ENCODE data around the gene NID2.

The NID2 gene

DNA sequence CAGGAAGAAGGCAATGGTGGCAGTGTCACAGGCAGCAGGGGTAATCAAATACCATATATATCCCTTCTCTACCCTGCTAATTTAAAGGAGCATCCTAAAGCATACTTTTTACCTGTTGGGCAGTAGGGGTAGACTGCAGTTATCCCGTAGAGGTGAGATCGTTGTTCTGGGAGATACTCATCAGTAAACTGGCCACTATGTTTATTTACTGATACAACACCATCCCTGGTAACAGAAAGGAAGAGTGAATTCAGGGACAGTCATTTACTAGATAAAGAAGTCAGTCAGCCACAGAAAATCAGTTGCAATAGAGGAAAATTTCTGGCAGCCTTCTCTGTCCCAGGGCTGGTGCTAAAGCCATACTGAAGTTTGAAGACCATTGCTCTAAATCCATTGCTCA is 63.2 kb downstream of the NID2 start:
- H3K36me3 ChIP-seq (ENCODE audit: insufficient read depth, low read depth, low read length) = peaks cover 100% of the 10 kb centered on the region
- no peaks in the 10 kb centered on the region for H3K9me3 ChIP-seq (ENCODE audit: insufficient read depth, low read depth, low read length)
- no peaks in the 10 kb centered on the region for H3K27me3 ChIP-seq (ENCODE audit: insufficient read depth, low read length)
- H3K4me3 ChIP-seq (ENCODE audit: low read length) = no peak overlapping the region
- H3K9ac ChIP-seq (ENCODE audit: low read depth, low read length) = no peak overlapping the region
- H3K27ac ChIP-seq (ENCODE audit: low read length) = no peak overlapping the region
- no peaks in the 10 kb centered on the region for H3K4me1 ChIP-seq (ENCODE audit: insufficient read depth, low read length)

DNA sequence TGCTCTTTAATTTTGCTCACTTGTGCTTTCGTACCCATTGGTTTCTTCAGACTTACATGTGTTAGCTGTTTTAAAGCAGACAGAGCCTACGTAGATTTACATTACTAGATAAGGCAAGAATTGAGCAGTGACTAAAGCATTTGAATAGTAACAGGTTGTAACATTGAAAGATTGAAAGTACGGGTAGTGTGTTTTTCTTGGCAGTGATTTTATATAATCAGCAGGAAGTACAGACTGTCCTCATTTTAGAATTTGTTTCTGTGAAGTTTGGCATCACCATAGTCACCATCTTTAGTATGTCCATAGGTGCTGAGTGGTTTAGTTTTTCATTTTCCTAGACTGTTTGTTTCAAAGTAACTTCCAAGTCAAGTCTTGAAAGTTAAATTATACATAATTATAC is 65.5 kb downstream of the NID2 start:
- H3K9me3 ChIP-seq (ENCODE audit: insufficient read depth, low read depth, low read length) = no peaks in the 10 kb centered on the region
- H3K9ac ChIP-seq (ENCODE audit: low read depth, low read length) = no peak overlapping the region
- H3K4me1 ChIP-seq (ENCODE audit: insufficient read depth, low read length) = no peaks in the 10 kb centered on the region
- H3K27ac ChIP-seq (ENCODE audit: low read length) = no peak overlapping the region
- no peak overlapping the region for H3K4me3 ChIP-seq (ENCODE audit: low read length)
- peaks cover 100% of the 10 kb centered on the region for H3K36me3 ChIP-seq (ENCODE audit: insufficient read depth, low read depth, low read length)
- no peaks in the 10 kb centered on the region for H3K27me3 ChIP-seq (ENCODE audit: insufficient read depth, low read length)

DNA sequence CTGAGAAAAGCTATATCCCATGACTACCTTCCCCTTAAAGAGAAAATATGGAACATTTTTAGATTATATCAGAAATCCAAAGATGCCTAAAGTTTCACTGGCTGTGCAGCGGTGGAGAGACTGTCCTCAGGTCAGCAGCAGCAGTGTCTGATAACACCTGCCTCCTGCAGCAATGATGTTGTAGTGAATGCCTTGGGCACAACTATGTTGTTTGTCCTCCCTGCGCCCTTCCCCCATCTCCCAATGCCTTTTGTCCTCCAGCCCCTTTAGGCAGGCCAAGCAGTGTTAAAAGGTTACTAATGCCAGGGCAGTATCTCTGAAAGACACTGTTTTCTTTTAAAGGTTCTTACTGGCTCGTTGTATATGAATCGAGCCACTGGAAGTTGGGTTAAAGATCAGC is 66.3 kb downstream of the NID2 start:
- Histone ChIP-seq H3K4me3 (ENCODE audit: low read length) (no peak overlapping the region), H3K27ac (ENCODE audit: low read length) (no peak overlapping the region), H3K36me3 (ENCODE audit: insufficient read depth, low read depth, low read length) (peaks cover 100% of the 10 kb centered on the region), H3K9me3 (ENCODE audit: insufficient read depth, low read depth, low read length) (no peaks in the 10 kb centered on the region), H3K9ac (ENCODE audit: low read depth, low read length) (no peak overlapping the region), H3K4me1 (ENCODE audit: insufficient read depth, low read length) (no peaks in the 10 kb centered on the region), H3K27me3 (ENCODE audit: insufficient read depth, low read length) (no peaks in the 10 kb centered on the region)

DNA sequence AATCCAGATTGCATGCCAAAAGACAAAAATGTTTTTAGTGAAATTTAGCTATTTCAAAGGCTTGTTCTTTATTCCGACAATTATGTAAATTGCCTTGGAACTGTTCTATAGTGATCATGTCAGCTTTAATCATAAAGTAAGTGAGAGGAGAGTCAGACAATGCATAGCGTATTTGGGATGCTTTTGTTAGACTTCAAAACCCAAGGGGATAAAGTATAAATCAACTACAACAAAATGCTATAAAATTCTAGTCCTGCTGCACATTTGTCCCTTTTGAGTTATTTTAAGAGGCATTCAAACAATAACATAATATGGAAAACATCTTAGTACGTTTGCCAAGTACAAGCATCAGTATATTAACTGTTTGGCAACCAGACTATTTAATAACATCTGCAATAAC is 68.2 kb downstream of the NID2 start:
- no peak overlapping the region for H3K9ac ChIP-seq (ENCODE audit: low read depth, low read length)
- no peaks in the 10 kb centered on the region for H3K9me3 ChIP-seq (ENCODE audit: insufficient read depth, low read depth, low read length)
- no peak overlapping the region for H3K4me3 ChIP-seq (ENCODE audit: low read length)
- peaks cover 99% of the 10 kb centered on the region for H3K36me3 ChIP-seq (ENCODE audit: insufficient read depth, low read depth, low read length)
- H3K27me3 ChIP-seq (ENCODE audit: insufficient read depth, low read length) = no peaks in the 10 kb centered on the region
- H3K4me1 ChIP-seq (ENCODE audit: insufficient read depth, low read length) = no peaks in the 10 kb centered on the region
- H3K27ac ChIP-seq (ENCODE audit: low read length) = no peak overlapping the region

DNA sequence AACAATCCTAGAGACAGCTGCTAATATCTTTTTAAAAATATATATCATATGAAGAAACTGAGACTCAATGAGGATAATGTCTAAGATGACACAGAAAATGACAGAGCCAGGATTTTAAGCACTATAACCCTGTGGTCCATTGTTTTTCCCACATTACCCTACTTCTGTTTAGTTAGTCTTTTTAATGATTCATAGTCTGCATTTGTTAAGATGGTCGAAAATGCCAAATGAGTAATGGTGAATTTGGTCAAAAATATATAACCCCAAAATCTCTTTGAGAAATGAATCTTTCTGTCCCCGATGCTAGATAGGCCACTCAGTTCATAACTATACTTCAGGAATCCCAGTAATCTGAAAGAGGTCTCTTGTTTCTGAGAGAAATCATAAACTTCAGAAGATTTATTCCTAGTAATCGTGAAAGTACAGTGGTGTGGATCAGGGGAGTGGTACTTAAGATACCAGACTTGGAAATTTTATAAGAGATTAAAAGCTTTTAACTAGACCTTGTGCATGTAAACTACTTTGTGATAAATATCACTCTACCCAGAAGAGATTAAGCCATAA is 68.8 kb downstream of the NID2 start:
- Histone ChIP-seq H3K9ac (ENCODE audit: low read depth, low read length) (no peak overlapping the region), H3K4me1 (ENCODE audit: insufficient read depth, low read length) (no peaks in the 10 kb centered on the region), H3K36me3 (ENCODE audit: insufficient read depth, low read depth, low read length) (peaks cover 99% of the 10 kb centered on the region), H3K9me3 (ENCODE audit: insufficient read depth, low read depth, low read length) (no peaks in the 10 kb centered on the region), H3K27ac (ENCODE audit: low read length) (no peak overlapping the region), H3K27me3 (ENCODE audit: insufficient read depth, low read length) (no peaks in the 10 kb centered on the region), H3K4me3 (ENCODE audit: low read length) (no peak overlapping the region)

DNA sequence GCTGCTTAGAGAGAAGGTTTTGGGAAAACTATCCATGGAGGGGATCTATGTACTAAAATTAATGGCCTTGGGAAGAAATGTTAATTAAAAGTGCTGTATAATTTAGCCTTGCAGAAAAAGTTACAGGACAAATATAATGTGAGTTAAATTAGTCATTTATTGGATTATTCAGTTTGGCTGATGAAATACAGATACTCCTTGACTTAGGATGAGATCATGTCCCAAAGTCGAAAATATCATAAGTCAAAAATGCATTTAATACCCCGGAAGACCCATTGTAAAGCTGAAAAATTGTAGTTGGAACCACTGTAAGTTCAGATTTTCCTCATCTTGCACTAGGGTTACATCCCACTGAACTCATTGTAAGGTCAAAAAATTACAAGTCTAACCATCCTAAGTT is 69.8 kb downstream of the NID2 start:
- Histone ChIP-seq H3K36me3 (ENCODE audit: insufficient read depth, low read depth, low read length) (peaks cover 99% of the 10 kb centered on the region), H3K27me3 (ENCODE audit: insufficient read depth, low read length) (no peaks in the 10 kb centered on the region), H3K9ac (ENCODE audit: low read depth, low read length) (no peak overlapping the region), H3K4me1 (ENCODE audit: insufficient read depth, low read length) (no peaks in the 10 kb centered on the region), H3K27ac (ENCODE audit: low read length) (no peak overlapping the region), H3K9me3 (ENCODE audit: insufficient read depth, low read depth, low read length) (no peaks in the 10 kb centered on the region), H3K4me3 (ENCODE audit: low read length) (no peak overlapping the region)

DNA sequence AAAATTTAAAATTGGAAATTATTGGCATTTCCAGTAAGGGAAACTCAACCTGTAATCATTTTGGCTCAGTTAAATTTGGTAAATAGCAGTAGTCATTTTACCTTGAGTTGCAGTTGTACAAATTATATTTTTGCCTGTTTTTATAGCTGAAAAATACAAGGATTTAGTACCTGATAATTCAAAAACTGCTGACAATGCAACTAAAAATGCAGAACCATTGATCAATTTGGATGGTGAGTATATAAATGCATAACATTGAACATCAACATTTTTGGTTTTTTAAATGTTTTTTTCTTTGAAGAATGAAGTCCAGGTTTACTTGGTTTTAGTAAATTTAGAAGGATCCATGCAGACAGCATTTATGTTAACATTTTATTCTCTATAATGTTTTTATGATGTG is 70.5 kb downstream of the NID2 start:
- Histone ChIP-seq H3K27ac (ENCODE audit: low read length) (no peak overlapping the region), H3K4me1 (ENCODE audit: insufficient read depth, low read length) (no peaks in the 10 kb centered on the region), H3K4me3 (ENCODE audit: low read length) (no peak overlapping the region), H3K27me3 (ENCODE audit: insufficient read depth, low read length) (no peaks in the 10 kb centered on the region), H3K36me3 (ENCODE audit: insufficient read depth, low read depth, low read length) (peaks cover 99% of the 10 kb centered on the region), H3K9me3 (ENCODE audit: insufficient read depth, low read depth, low read length) (no peaks in the 10 kb centered on the region), H3K9ac (ENCODE audit: low read depth, low read length) (no peak overlapping the region)

DNA sequence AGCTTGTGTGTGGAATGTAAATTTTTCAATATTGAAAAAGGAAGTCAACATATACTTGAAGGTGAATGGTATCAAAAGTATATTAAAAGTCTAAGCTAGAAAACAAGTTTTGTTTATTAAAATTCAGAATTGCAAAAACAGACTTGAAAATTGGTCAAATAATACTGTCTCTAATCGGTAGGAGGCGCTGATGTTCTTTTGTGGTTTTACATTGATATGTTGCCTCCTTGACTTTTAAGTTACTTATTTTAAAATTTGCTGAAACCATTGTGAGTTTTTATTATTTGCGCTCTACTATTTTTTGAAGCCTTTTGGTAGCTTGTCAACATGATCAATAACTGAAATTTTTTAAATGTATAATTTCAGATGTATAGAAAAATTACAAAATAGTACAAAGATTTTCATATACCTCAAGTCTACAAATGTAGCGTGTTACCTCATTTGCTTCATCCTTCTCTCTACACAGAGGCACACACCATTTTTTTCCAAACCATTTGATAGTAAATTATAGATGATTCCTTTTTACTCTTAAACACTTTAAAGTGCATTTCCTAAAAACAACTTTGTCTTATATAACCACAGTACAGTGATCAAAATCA is 72.6 kb downstream of the NID2 start:
- Histone ChIP-seq H3K27me3 (ENCODE audit: insufficient read depth, low read length) (no peaks in the 10 kb centered on the region), H3K4me3 (ENCODE audit: low read length) (no peak overlapping the region), H3K4me1 (ENCODE audit: insufficient read depth, low read length) (no peaks in the 10 kb centered on the region), H3K9ac (ENCODE audit: low read depth, low read length) (no peak overlapping the region), H3K27ac (ENCODE audit: low read length) (no peak overlapping the region), H3K36me3 (ENCODE audit: insufficient read depth, low read depth, low read length) (peaks cover 99% of the 10 kb centered on the region), H3K9me3 (ENCODE audit: insufficient read depth, low read depth, low read length) (no peaks in the 10 kb centered on the region)

DNA sequence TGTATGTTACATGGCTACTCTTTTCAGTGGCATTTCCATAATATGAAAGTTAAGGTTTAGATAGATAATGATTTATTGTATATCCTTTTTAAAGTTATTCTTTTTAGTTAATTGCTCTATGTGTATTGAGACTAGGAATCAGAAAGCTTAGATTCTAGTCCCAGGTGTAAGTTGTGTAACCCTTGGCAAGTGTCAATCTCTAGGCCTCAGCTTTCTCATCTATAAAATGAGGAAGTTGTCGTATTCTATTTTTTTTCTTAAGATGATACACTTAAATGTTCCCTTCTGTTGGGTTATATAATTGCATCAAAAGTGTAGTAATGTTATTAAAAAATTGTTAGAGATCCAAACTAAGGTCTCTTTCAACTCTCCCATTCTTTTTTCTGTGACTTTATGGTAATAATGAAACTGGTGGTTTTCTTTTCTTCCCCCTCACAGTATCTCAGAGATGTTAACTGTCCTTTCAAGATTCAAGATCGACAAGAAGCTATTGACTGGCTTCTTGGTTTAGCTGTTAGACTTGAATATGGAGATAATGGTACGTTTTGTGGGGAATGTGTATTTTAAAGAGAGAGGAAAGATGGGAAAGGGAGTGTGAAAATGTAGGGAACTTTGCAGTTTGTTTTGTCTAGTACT is 75.5 kb downstream of the NID2 start:
- Histone ChIP-seq H3K4me3 (ENCODE audit: low read length) (no peak overlapping the region), H3K27ac (ENCODE audit: low read length) (no peak overlapping the region), H3K9ac (ENCODE audit: low read depth, low read length) (no peak overlapping the region), H3K9me3 (ENCODE audit: insufficient read depth, low read depth, low read length) (no peaks in the 10 kb centered on the region), H3K4me1 (ENCODE audit: insufficient read depth, low read length) (peaks cover 6% of the 10 kb centered on the region; the same call in 1 of the 2 replicates), H3K27me3 (ENCODE audit: insufficient read depth, low read length) (no peaks in the 10 kb centered on the region), H3K36me3 (ENCODE audit: insufficient read depth, low read depth, low read length) (peaks cover 79% of the 10 kb centered on the region)

DNA sequence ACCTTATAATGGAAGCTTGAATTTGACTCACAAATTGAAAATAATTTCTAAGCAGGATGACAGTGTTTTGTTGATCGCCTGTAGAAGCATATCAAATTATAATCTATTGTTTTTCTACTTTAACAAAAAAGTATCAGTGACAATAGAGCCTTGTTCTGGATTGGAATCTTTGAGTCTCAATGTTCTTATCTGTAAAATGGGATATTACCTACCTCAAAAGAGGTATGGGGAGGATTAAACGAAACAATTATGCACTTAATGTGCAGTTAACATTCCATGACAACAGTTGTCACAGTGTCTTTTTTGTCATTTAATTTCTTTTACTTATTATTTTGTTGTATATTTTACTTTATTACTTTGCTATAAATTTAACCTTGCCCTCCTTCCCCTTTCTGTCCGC is 78.4 kb downstream of the NID2 start:
- Histone ChIP-seq H3K9me3 (ENCODE audit: insufficient read depth, low read depth, low read length) (no peaks in the 10 kb centered on the region), H3K4me3 (ENCODE audit: low read length) (peak overlapping the region; percentile 100), H3K27me3 (ENCODE audit: insufficient read depth, low read length) (no peaks in the 10 kb centered on the region), H3K4me1 (ENCODE audit: insufficient read depth, low read length) (peaks cover 6% of the 10 kb centered on the region; the same call in 1 of the 2 replicates), H3K27ac (ENCODE audit: low read length) (no peak overlapping the region), H3K36me3 (ENCODE audit: insufficient read depth, low read depth, low read length) (peaks cover 51% of the 10 kb centered on the region), H3K9ac (ENCODE audit: low read depth, low read length) (peak overlapping the region; percentile 100)

DNA sequence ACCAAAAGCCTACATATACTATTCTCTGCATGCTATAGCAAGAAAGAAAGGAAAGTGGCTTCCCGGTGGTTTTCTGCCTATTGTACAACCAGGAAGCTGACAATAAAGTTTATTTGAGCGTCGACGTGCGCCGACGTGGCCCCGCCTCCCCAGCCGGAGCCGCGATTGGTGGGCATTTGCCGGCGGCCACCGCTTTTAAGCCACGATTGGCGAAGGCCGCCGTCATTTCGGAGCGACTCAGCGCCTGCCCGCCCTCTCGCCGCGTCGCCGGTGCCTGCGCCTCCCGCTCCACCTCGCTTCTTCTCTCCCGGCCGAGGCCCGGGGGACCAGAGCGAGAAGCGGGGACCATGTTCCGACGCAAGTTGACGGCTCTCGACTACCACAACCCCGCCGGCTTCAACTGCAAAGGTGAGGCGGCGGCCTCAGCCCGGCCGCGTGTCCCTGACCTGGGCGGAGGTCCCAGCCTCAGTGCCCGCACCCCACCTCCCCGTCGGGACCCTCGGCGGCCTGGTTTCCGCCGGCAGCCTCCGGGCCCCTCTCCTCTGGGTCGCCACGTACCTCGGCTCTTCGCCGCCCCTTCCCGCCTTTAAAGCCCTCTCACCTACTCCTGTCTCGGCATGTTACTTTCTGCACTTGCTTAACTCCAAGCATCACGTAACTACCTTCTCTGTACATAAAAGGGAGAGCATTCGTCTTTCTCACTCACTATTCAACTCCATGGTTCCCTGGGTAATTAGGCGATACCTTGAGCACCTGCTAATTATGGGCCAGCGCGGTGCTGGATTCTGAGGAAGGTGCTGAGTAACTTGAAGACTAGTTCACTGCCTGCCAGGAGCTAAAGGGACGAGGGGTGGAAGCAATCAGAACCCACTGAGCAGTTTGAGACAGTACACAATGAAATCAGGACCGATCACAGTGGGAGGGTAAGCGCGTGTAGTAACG is 79.3 kb downstream of the NID2 start, which contains the start of gene RTRAF:
RTRAF (plus strand) TSS at position 254 of the 942 bp plus-strand sequence; CDS start at position 348, 94 bp downstream.
- H3K4me1 ChIP-seq (ENCODE audit: insufficient read depth, low read length) = peaks cover 6% of the 10 kb centered on the region; the same call in 1 of the 2 replicates
- peak within 1 kb of the TSS; percentile 97 for H3K27ac ChIP-seq (ENCODE audit: low read length)
- peak within 1 kb of the TSS; percentile 100 for H3K4me3 ChIP-seq (ENCODE audit: low read length)
- no peaks in the 10 kb centered on the region for H3K9me3 ChIP-seq (ENCODE audit: insufficient read depth, low read depth, low read length)
- peak within 1 kb of the TSS; percentile 100 for H3K9ac ChIP-seq (ENCODE audit: low read depth, low read length)
- peaks cover 42% of the 10 kb centered on the region for H3K36me3 ChIP-seq (ENCODE audit: insufficient read depth, low read depth, low read length)
- no peaks in the 10 kb centered on the region for H3K27me3 ChIP-seq (ENCODE audit: insufficient read depth, low read length)
